OCI-LY7 (cell line): ENCODE data around the gene CD5L. TPM values are rescaled to one million over a fixed set of nuclear protein-coding genes. Genes with fewer than 3 reads are reported as not detected.

Source experiments
- BruUV-seq: library from RNA; stranded (reverse); fragments of 400-500 nt; replicated peaks from 2 replicates; lab custom pipeline; 2021; lab: Mats Ljungman, UMichigan
- CTCF ChIA-PET: fragments of 300-600 bp; sonication (Branson Sonifier 250); formaldehyde crosslinking; loops from one replicate; lab custom pipeline; 2022; ENCODE audit warnings: antibody characterized with exemption; ENCODE audit not compliant: unreplicated experiment; lab: Charles Lee
- POLR2A ChIA-PET: fragments of 300-600 bp; sonication (Branson Sonifier 250); formaldehyde crosslinking; loops from one replicate; lab custom pipeline; 2022; ENCODE audit warnings: antibody characterized with exemption; lab: Charles Lee
- DNase-seq: peaks from one replicate; pipeline ENCODE4 v3.0.0-alpha.2; 2015; ENCODE audit warnings: low spot score
- H2AFZ ChIP-seq: fragments of 200-600 bp; sonication (generic), shearing (Covaris generic); 2 replicates; pipeline ENCODE4 v1.6.1; 2014; ENCODE audit warnings: mild to moderate bottlenecking, antibody characterized with exemption, low read length, moderate library complexity
- H3K27ac ChIP-seq: fragments of 200-600 bp; sonication (generic); 2 replicates; pipeline ENCODE4 v1.5.1; 2014; ENCODE audit warnings: mixed run types, low read depth, mild to moderate bottlenecking, moderate library complexity, low read length, inconsistent platforms; ENCODE audit not compliant: poor library complexity, severe bottlenecking
- H3K36me3 ChIP-seq: fragments of 200-600 bp; sonication (generic); 2 replicates; pipeline ENCODE4 v1.6.1; 2014; ENCODE audit warnings: mild to moderate bottlenecking, antibody characterized with exemption, low read length, moderate library complexity, mixed read lengths; ENCODE audit not compliant: insufficient read depth
- H3K4me1 ChIP-seq: fragments of 200-600 bp; sonication (generic); 2 replicates; pipeline ENCODE4 v1.5.1; 2014; ENCODE audit warnings: mild to moderate bottlenecking, low read length; ENCODE audit not compliant: insufficient read depth, poor library complexity, severe bottlenecking
- H3K4me2 ChIP-seq: fragments of 200-600 bp; sonication (generic); 2 replicates; pipeline ENCODE4 v1.6.1; 2014; ENCODE audit warnings: mild to moderate bottlenecking, low read length
- H3K4me3 ChIP-seq: fragments of 200-600 bp; sonication (generic); 2 replicates; pipeline ENCODE4 v1.5.1; 2014; ENCODE audit warnings: mild to moderate bottlenecking, low read depth, low read length; ENCODE audit not compliant: poor library complexity, severe bottlenecking
- H3K79me2 ChIP-seq: fragments of 200-600 bp; sonication (generic); 2 replicates; pipeline ENCODE4 v1.6.1; 2016; ENCODE audit warnings: low read depth, mild to moderate bottlenecking, low read length, moderate library complexity, mixed read lengths; ENCODE audit not compliant: insufficient read depth
- H3K9me2 ChIP-seq: fragments of 200-600 bp; sonication (generic); 2 replicates; pipeline ENCODE4 v1.6.1; 2016; ENCODE audit warnings: mild to moderate bottlenecking, low read length, mixed read lengths; ENCODE audit not compliant: insufficient read depth
- H3K9me3 ChIP-seq: fragments of 200-600 bp; sonication (generic); 2 replicates; pipeline ENCODE4 v1.6.1; 2014; ENCODE audit warnings: mild to moderate bottlenecking, mixed run types, low read length, mixed read lengths
- H4K20me1 ChIP-seq: fragments of 200-600 bp; sonication (generic); 2 replicates; pipeline ENCODE4 v1.6.1; 2014; ENCODE audit warnings: mild to moderate bottlenecking, antibody characterized with exemption, low read length, moderate library complexity, mixed read lengths; ENCODE audit not compliant: insufficient read depth
- EZH2phosphoT487 ChIP-seq: fragments of 200-600 bp; sonication (generic); IDR thresholded peaks from 2 replicates; pipeline ENCODE4 v1.6.1; 2018; ENCODE audit warnings: low read depth, borderline replicate concordance, mild to moderate bottlenecking, mixed run types, antibody characterized with exemption, low read length, moderate library complexity, mixed read lengths
- intact Hi-C: fragments of 100-400 bp; cut with micrococcal nuclease; formaldehyde crosslinking; loops from one replicate; pipeline ENCODE4 v1.10.0; 2022; ENCODE audit not compliant: unreplicated experiment
- total RNA-seq, 2 experiments: library from RNA; depleted of rRNA in 1 of 2; stranded (reverse); fragments of >200 nt in 1 of 2; shearing (Covaris generic) in 1 of 2; gene quantifications; 2 replicates each; pipeline ENCODE4 v1.2.3, GENCODE V29; 2014 to 2022
- TF ChIP-seq, protein P1 (sequence below): fragments of 200-600 bp; sonication (generic); conservative IDR thresholded peaks from 2 replicates; pipeline ENCODE4 v1.5.1; 2014; ENCODE audit warnings: mild to moderate bottlenecking, antibody characterized with exemption, low read length, moderate library complexity, mixed read lengths

The CD5L gene
- total RNA-seq, 2 experiments from 2014 or later, result not detected

GRCh38 chr1:157806431-157807149 lies 35.0 kb downstream of the CD5L start:
- Histone ChIP-seq H3K9me3 (peaks cover 7% of the 10 kb centered on the region; the same call in 1 of the 2 replicates), H4K20me1 (no peaks in the 10 kb centered on the region), H3K27ac (peak overlapping the region; percentile 97), H3K36me3 (peaks cover 45% of the 10 kb centered on the region), H3K79me2 (peaks cover 46% of the 10 kb centered on the region), H3K4me1 (peaks cover 79% of the 10 kb centered on the region), H3K4me2 (peak overlapping the region; percentile 88), H3K4me3 (peak overlapping the region; percentile 58), H3K9me2 (no peaks in the 10 kb centered on the region), H2AFZ (no peak overlapping the region)
- TF ChIP-seq, protein P1, sequence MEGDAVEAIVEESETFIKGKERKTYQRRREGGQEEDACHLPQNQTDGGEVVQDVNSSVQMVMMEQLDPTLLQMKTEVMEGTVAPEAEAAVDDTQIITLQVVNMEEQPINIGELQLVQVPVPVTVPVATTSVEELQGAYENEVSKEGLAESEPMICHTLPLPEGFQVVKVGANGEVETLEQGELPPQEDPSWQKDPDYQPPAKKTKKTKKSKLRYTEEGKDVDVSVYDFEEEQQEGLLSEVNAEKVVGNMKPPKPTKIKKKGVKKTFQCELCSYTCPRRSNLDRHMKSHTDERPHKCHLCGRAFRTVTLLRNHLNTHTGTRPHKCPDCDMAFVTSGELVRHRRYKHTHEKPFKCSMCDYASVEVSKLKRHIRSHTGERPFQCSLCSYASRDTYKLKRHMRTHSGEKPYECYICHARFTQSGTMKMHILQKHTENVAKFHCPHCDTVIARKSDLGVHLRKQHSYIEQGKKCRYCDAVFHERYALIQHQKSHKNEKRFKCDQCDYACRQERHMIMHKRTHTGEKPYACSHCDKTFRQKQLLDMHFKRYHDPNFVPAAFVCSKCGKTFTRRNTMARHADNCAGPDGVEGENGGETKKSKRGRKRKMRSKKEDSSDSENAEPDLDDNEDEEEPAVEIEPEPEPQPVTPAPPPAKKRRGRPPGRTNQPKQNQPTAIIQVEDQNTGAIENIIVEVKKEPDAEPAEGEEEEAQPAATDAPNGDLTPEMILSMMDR, result no peak
- TF ChIP-seq EZH2phosphoT487, result no peak
- ChIA-PET CTCF (interaction anchor here (0.9 kb wide), 1 partner anchor 14 kb away, joined by 3 read pairs; no protein-coding TSS in a partner anchor), POLR2A (interaction anchor here (0.7 to 6.7 kb wide), 22 partner anchors 9 to 300 kb away, joined by 3 to 71 read pairs (median 4); partner anchors contain the start of genes FCRL1 and FCRL2)
- DNase-seq, result peak; percentile 100
- BruUV-seq, result no TSS peak
- intact Hi-C loops, result loop anchor here (1.0 to 2.0 kb wide), 5 partner anchors 13 to 296 kb away; no protein-coding TSS in a partner anchor

DNA sequence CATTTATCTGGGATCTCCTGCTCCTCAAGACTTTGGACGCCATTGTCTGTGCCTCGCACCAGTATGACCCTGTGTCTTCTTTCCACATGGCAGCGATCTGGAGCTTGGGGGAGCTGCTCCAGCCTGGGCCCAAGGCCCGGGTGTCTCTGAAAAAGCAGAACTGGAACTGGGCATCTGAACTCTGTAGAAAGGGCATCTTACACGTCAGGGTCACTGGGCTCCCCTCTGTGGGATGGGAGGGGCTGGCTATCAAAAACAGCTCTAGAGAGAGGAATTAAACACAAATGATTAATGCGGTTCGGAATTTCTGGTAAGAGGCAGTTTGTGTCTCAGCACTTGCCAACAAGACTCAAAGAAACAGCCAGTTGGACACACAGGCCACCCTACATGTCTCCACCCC lies 37.8 kb downstream of the CD5L start:
- H3K9me3 ChIP-seq, result no peaks in the 10 kb centered on the region
- H3K4me2 ChIP-seq, result peak overlapping the region; percentile 88; the same call in 1 of the 2 replicates
- POLR2A ChIA-PET, result interaction anchor here (0.6 to 6.7 kb wide), 6 partner anchors 11 to 292 kb away, joined by 4 to 71 read pairs (median 5); partner anchors contain the start of gene FCRL1
- intact Hi-C loops, result no loop called here
- H3K27ac ChIP-seq, result peak overlapping the region; percentile 7
- peaks cover 19% of the 10 kb centered on the region; the same call in 1 of the 2 replicates for H3K79me2 ChIP-seq
- CTCF ChIA-PET, result no interaction called here
- no peak overlapping the region for H3K4me3 ChIP-seq
- H2AFZ ChIP-seq, result no peak overlapping the region
- BruUV-seq, result no TSS peak
- H3K4me1 ChIP-seq, result peaks cover 59% of the 10 kb centered on the region
- H3K9me2 ChIP-seq, result no peaks in the 10 kb centered on the region
- H3K36me3 ChIP-seq, result peaks cover 47% of the 10 kb centered on the region
- H4K20me1 ChIP-seq, result no peaks in the 10 kb centered on the region
- peak; percentile 39 for DNase-seq
- TF ChIP-seq EZH2phosphoT487, result no peak
- TF ChIP-seq, protein P1, result no peak
